HEK293T (cell line): Measurements from ENCODE around the gene KCNT1.

ENCODE experiments used
- BHLHE40 ChIP-seq: fragments of 450-650 bp; IDR thresholded peaks from 2 replicates; pipeline ENCODE4 v1.6.1; 2016; ENCODE audit warnings: mild to moderate bottlenecking, moderate library complexity, borderline replicate concordance
- ELF4 ChIP-seq: fragments of 450-650 bp; IDR thresholded peaks from 2 replicates; pipeline ENCODE4 v1.6.1; 2017; ENCODE audit warnings: antibody characterized with exemption
- FOXA1 ChIP-seq: fragments of 450-650 bp; IDR thresholded peaks from 2 replicates; pipeline ENCODE4 v1.6.1; 2016; ENCODE audit warnings: mild to moderate bottlenecking
- FOXK2 ChIP-seq: fragments of 450-650 bp; IDR thresholded peaks from 2 replicates; pipeline ENCODE4 v1.6.1; 2016; ENCODE audit warnings: mild to moderate bottlenecking

DNA sequence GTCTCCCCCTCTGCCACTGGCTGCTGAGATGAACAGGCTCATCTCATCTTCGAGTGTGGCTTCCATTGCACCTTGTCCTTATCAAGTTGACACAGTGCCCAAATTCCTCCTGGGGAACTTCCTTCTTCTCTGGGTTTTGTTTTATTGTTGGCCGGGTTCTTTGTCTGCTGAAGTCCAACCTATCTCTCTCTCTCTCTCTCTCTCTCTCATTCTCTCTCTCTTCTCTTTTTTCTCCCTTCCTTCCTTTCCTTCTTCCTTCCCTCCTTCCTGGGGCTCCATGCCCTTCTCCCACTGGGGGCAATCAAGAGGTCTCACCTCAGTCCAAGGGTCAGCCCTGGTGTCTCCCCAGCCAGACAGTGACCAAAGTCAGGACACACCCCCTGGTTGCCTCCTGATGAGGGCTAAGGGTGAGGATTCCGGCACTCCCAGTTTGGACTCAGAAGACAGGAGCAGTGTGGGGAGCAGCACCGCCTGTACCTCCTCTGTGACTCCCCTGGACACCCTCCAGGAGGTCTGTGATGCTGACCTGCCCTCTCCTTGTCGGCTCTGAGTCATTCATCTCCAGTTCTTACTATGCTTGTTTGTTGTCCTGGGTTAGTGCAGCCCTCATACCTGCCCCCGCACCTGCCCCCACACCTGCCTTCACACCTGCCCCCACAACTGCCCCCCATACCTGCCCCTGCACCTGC, 30.7 kb downstream of the KCNT1 start:
- TF ChIP-seq FOXA1 (no peak), BHLHE40 (no peak), FOXK2 (no peak), ELF4 (no peak)
